NCI-H128 (cell line): ENCODE measurements around the gene ACKR2.
"Not testable (repeated sequence)": the region's sequence is repeated elsewhere in the genome, so short reads cannot be mapped to it uniquely, and the experiment has no call there.

ENCODE experiments used
- DNase-seq: peaks from one replicate; lab custom pipeline; 2025; ENCODE audit not compliant: unreplicated experiment; lab: John Stamatoyannopoulos, UW

ACKR2 gene

GRCh38 chr3:42801048-42801620 is 8.1 kb upstream of the ACKR2 start:
- no peak for DNase-seq

- no peak for DNase-seq
Measured at GRCh38 chr3:42801784-42802183, 7.5 kb upstream of the ACKR2 start.

GRCh38 chr3:42802876-42803413 is 6.3 kb upstream of the ACKR2 start:
- DNase-seq: no peak

- DNase-seq: no peak
Measured at GRCh38 chr3:42803414-42804105, 5.7 kb upstream of the ACKR2 start.

GRCh38 chr3:42804106-42804830 is 5.0 kb upstream of the ACKR2 start, which contains the start of gene HIGD1A:
Gene HIGD1A (minus strand): TSS chr3:42804490. CDS start chr3:42794253, 10,237 bp downstream.
- peak; percentile 90 for DNase-seq

GRCh38 chr3:42804831-42805132 is 4.5 kb upstream of the ACKR2 start:
- DNase-seq: no peak

GRCh38 chr3:42805141-42805821 is 4.0 kb upstream of the ACKR2 start:
- DNase-seq: no peak

GRCh38 chr3:42807929-42808328 is 1.3 kb upstream of the ACKR2 start:
- DNase-seq: no peak

- not testable (repeated sequence) for DNase-seq
Measured at GRCh38 chr3:42810706-42811105, 1.5 kb downstream of the ACKR2 start.

GRCh38 chr3:42811118-42811883 is 2.1 kb downstream of the ACKR2 start:
- not testable (repeated sequence) for DNase-seq

- DNase-seq: no peak
Measured at GRCh38 chr3:42814246-42814645, 5.0 kb downstream of the ACKR2 start.

GRCh38 chr3:42814914-42815507 is 5.8 kb downstream of the ACKR2 start:
- DNase-seq: no peak

GRCh38 chr3:42815826-42816225 is 6.6 kb downstream of the ACKR2 start:
- no peak for DNase-seq

GRCh38 chr3:42819351-42819965 is 10.2 kb downstream of the ACKR2 start:
- no peak for DNase-seq

GRCh38 chr3:42820746-42821051 is 11.5 kb downstream of the ACKR2 start:
- no peak for DNase-seq

- no peak for DNase-seq
Measured at GRCh38 chr3:42822828-42823227, 13.6 kb downstream of the ACKR2 start.

- DNase-seq: peak; percentile 30
Measured at GRCh38 chr3:42823351-42823750, 14.1 kb downstream of the ACKR2 start.

GRCh38 chr3:42826141-42826540 is 16.9 kb downstream of the ACKR2 start:
- DNase-seq: no peak

- DNase-seq: no peak
Measured at GRCh38 chr3:42827023-42827422, 17.8 kb downstream of the ACKR2 start.

- no peak for DNase-seq
Measured at GRCh38 chr3:42827654-42828053, 18.4 kb downstream of the ACKR2 start.
